Prostate gland (tissue), 2 donors: Measurements from ENCODE around the gene CARNS1.

Experiments used
- CTCF ChIP-seq, 4 experiments: fragments of 200-600 bp in 2 of 4; fragments of 450-650 bp in 2 of 4; sonication (generic) in 2 of 4; IDR thresholded peaks; 1 replicate in 3 of 4; 2 replicates in 1 of 4; pipeline ENCODE4 v1.5.1; 2016 to 2019; ENCODE audit warnings: antibody characterized with exemption in 4 of 4, mild to moderate bottlenecking in 2 of 4, moderate library complexity in 2 of 4
- POLR2AphosphoS5 ChIP-seq: sonication (generic); formaldehyde crosslinking; IDR thresholded peaks from one replicate; pipeline ENCODE4 v1.6.1; 2017; ENCODE audit warnings: antibody characterized with exemption

- TF ChIP-seq POLR2AphosphoS5 (no peak), CTCF (IDR thresholded peaks at IDR 0.05) (no peak)
Measured at GRCh38 chr11:67387518-67387917, 28.0 kb upstream of the CARNS1 start.
